Ovary (tissue), 3 donors: ENCODE measurements around the gene FAM3D.

ENCODE experiments used
- POLR2A ChIP-seq: fragments of 450-650 bp; IDR thresholded peaks from one replicate; pipeline ENCODE4 v1.6.1; 2017; ENCODE audit warnings: antibody characterized with exemption, mild to moderate bottlenecking, moderate library complexity
- TF ChIP-seq, protein P1 (sequence below), 3 donors: fragments of 450-650 bp in 2 of 3; fragments of 200-600 bp in 1 of 3; IDR thresholded peaks; one replicate each; pipeline versions ENCODE4 v1.5.1 to v1.8.0; 2016 to 2022; ENCODE audit warnings: antibody characterized with exemption in 3 of 3, mild to moderate bottlenecking in 1 of 3
- donor health status: DM: no; HTN: no; CAD: no.

DNA sequence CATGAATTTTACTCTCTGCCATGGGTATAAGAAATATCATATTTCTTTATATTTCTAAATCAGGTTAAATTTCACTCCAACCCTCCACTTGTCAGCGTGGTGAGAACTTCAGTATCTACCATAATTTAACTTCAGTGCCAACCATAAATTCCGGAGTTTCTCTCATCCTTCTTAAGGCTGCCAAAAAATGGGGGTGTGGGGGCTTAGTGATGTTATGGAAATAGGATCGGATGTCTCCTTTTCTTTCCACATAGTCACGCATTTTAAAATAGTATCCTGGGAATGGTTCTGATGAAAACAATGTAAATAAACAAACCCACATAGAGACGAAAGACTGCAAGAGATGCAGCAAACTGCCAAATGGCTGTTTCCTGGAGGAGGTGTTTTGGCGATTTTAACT lies 12.9 kb upstream of the FAM3D start:
- no peak for TF ChIP-seq POLR2A
- TF ChIP-seq, protein P1, sequence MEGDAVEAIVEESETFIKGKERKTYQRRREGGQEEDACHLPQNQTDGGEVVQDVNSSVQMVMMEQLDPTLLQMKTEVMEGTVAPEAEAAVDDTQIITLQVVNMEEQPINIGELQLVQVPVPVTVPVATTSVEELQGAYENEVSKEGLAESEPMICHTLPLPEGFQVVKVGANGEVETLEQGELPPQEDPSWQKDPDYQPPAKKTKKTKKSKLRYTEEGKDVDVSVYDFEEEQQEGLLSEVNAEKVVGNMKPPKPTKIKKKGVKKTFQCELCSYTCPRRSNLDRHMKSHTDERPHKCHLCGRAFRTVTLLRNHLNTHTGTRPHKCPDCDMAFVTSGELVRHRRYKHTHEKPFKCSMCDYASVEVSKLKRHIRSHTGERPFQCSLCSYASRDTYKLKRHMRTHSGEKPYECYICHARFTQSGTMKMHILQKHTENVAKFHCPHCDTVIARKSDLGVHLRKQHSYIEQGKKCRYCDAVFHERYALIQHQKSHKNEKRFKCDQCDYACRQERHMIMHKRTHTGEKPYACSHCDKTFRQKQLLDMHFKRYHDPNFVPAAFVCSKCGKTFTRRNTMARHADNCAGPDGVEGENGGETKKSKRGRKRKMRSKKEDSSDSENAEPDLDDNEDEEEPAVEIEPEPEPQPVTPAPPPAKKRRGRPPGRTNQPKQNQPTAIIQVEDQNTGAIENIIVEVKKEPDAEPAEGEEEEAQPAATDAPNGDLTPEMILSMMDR (IDR thresholded peaks at IDR 0.05), result no peak
